ENCODE results near the gene TRMO. TPM values are rescaled to one million over a fixed set of nuclear protein-coding genes. Genes with fewer than 3 reads are reported as not detected.

TRMO gene
- total RNA-seq, 1 donor from 2014 or later = 8.2 TPM

DNA sequence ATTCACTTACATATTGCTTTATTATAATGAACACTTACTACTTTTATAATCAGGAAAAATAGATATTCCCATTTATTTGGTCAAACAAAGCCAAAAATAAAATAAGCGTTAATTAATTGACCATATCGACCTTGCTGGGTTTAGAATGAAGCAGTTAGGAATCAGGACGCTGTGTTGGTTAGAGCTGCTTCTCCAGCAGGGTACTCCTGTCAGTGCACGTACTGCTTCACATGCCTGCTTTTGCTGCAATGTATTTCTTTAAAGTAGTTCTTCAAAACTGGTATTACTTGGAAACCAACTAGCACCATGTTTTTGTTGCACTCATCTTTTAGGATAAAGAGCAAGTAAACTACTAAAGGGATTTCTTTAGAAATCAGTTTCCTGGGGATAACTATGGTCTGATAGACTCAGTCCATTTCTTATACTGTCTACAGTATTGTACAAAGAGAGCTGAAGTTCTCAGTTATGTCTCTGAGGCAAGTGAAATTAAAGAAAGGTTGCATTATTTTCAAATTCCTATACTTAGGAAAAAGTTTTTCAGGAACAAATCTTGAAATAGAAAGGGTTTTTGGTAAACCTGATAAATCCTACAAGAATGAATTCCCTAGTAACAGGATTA, 6.8 kb upstream of the TRMO start:
- Histone ChIP-seq H3K4me3 (no peak overlapping the region), H3K9me3 (replicated peaks) (no peaks in the 10 kb centered on the region), H3K36me3 (no peaks in the 10 kb centered on the region), H3K27ac (replicated peaks) (no peak overlapping the region), H3K4me1 (peaks cover under 1% of the 10 kb centered on the region), H3K27me3 (ENCODE audit: low read depth) (peaks cover 75% of the 10 kb centered on the region)
- intact Hi-C loops (cut with micrococcal nuclease) = no loop called here
- no peak for DNase-seq
- TF ChIP-seq, protein P1, sequence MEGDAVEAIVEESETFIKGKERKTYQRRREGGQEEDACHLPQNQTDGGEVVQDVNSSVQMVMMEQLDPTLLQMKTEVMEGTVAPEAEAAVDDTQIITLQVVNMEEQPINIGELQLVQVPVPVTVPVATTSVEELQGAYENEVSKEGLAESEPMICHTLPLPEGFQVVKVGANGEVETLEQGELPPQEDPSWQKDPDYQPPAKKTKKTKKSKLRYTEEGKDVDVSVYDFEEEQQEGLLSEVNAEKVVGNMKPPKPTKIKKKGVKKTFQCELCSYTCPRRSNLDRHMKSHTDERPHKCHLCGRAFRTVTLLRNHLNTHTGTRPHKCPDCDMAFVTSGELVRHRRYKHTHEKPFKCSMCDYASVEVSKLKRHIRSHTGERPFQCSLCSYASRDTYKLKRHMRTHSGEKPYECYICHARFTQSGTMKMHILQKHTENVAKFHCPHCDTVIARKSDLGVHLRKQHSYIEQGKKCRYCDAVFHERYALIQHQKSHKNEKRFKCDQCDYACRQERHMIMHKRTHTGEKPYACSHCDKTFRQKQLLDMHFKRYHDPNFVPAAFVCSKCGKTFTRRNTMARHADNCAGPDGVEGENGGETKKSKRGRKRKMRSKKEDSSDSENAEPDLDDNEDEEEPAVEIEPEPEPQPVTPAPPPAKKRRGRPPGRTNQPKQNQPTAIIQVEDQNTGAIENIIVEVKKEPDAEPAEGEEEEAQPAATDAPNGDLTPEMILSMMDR (IDR thresholded peaks at IDR 0.05; ENCODE audit: borderline replicate concordance) = no peak

DNA sequence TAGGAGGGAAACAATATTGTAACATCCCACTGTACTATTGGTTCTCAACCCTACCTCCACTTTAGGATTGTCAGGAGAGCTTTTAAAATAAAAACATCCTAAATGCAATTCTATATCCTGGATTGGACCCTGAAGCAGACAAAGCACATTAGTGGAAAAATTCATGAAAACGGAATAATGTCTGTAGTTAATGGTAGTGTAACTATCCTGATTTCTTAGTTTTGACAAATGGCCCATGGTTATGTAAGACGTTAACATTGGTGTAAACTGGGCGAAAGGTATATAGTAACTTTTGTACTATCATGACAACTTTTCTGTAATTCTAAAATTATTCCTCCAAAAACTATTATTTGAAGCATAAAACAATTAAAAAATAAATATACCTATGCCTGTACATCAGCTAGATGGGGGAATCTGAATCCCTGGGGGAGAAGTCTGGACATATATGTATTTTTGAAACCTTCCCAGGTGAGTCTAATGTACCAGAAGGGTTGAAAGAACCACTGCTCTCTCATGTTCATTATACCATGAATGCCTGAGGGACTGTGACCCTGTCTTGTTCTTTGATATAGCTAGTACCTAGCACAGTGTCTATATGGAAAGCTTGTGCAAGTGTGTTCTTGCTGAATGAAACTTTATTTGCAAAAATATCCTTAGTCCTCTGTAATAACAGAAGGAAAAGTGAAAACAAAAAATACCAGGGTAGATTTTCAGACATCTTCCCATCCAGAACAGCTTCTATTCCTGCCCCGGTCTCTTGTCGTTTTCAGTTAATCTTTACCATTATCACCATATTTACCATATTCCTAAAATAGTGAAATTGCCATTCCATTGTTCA, 3.4 kb upstream of the TRMO start:
- Histone ChIP-seq H3K27me3 (ENCODE audit: low read depth) (peaks cover 49% of the 10 kb centered on the region), H3K4me1 (peaks cover 27% of the 10 kb centered on the region), H3K4me3 (no peak overlapping the region), H3K9me3 (replicated peaks) (no peaks in the 10 kb centered on the region), H3K27ac (replicated peaks) (no peak overlapping the region), H3K36me3 (no peaks in the 10 kb centered on the region)
- DNase-seq = no peak
- intact Hi-C loops (cut with micrococcal nuclease) = no loop called here
- TF ChIP-seq, protein P1 (IDR thresholded peaks at IDR 0.05; ENCODE audit: borderline replicate concordance) = no peak

DNA sequence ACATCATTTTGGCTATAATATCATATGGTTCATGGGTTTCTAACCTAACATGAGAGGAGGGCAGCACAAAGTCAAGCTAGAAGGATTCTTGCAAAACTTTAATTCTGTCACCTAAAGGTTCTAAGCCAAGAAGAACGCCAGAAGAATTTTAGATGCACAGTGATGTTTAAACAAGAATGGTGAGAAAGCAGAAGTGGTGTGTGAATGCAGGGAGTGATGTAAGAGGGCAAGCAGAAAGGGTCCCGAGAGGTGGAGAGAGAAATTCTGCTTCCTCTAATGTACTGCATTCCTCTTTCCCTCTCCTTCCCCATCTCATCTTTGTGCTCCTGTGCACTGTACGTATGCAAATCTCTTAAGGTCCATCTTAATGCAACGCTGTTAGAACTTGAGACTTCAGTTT, 2.1 kb upstream of the TRMO start:
- no peak for DNase-seq
- intact Hi-C loops (cut with micrococcal nuclease) = loop anchor here (5.0 kb wide), 1 partner anchor 108 kb away; no protein-coding TSS in a partner anchor
- TF ChIP-seq, protein P1 (IDR thresholded peaks at IDR 0.05; ENCODE audit: borderline replicate concordance) = no peak
- Histone ChIP-seq H3K36me3 (no peaks in the 10 kb centered on the region), H3K9me3 (replicated peaks) (no peaks in the 10 kb centered on the region), H3K27ac (replicated peaks) (no peak overlapping the region), H3K4me1 (peaks cover 38% of the 10 kb centered on the region), H3K27me3 (ENCODE audit: low read depth) (peaks cover 36% of the 10 kb centered on the region), H3K4me3 (no peak overlapping the region)

DNA sequence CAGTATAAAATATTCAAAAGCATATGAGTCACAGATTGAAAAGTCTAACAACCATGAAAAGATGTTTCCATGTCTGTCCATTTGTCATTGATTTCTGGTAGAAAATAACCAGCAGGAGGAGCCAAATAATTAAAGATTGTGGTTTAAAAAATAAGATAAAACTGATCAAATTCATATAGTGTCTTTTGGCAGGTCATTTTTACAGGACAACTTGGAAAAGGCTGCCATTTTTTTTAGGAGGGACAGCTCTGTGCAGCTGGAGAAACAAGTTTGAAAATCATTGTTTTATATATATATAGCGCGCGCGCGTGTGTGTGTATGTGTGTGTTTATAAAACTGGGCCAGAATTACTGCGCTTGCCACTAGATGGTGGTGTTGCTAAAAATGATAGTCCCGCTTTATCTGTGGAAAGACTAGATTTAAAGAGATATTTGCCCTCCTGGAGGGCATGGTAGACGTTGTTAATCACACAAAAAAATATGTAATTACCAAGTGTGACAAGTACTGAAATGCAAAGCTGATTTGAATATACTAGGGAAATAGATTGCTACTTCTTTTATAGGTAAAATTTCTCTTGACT, 1.3 kb upstream of the TRMO start:
- peak overlapping the region; percentile 75 for H3K4me3 ChIP-seq
- H3K27ac ChIP-seq (replicated peaks) = peak overlapping the region; percentile 99
- TF ChIP-seq, protein P1 (IDR thresholded peaks at IDR 0.05; ENCODE audit: borderline replicate concordance) = peak; percentile 86
- intact Hi-C loops (cut with micrococcal nuclease) = loop anchor here (2.0 to 5.0 kb wide), 2 partner anchors 109 to 339 kb away; no protein-coding TSS in a partner anchor
- H3K36me3 ChIP-seq = no peaks in the 10 kb centered on the region
- no peaks in the 10 kb centered on the region for H3K9me3 ChIP-seq (replicated peaks)
- DNase-seq = peak; percentile 73
- H3K27me3 ChIP-seq (ENCODE audit: low read depth) = peaks cover 28% of the 10 kb centered on the region
- peaks cover 38% of the 10 kb centered on the region for H3K4me1 ChIP-seq

DNA sequence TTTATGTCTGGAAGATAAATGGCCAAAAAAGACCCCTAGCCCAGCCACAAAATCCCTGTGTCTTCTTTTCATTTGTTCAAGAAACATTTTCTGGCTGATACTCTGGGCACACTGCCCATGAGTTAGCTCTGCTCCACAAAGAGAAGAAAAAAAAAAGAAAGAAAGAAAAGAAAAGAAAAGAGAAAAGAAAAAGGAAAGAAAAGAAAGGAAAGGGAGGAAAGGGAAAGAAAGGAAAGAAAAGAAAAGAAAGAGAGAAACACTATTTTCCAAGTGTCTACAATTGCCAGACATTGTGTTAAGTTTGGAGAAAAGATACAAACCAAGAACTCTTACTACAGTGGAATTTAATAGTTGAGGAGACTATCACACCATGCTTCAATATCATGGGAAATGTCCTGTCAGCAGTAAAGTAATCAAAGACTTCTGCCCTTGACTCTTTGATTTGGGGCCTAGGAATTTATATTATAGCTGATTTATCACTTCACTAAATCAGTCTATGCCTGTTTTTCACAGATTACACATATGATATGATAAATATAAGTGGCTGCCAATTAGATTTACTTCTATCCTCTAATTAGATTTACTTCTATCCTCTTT, 3.0 kb downstream of the TRMO start:
- intact Hi-C loops (cut with micrococcal nuclease) = no loop called here
- Histone ChIP-seq H3K27me3 (ENCODE audit: low read depth) (no peaks in the 10 kb centered on the region), H3K4me3 (no peak overlapping the region), H3K9me3 (replicated peaks) (no peaks in the 10 kb centered on the region), H3K36me3 (peaks cover 14% of the 10 kb centered on the region), H3K4me1 (peaks cover 38% of the 10 kb centered on the region), H3K27ac (replicated peaks) (no peak overlapping the region)
- TF ChIP-seq, protein P1 (IDR thresholded peaks at IDR 0.05; ENCODE audit: borderline replicate concordance) = no peak
- no peak for DNase-seq
